Neural progenitor cell (in vitro differentiated cells): Measurements from ENCODE around the gene COIL. TPM values are rescaled to one million over a fixed set of nuclear protein-coding genes. Genes with fewer than 3 reads are reported as not detected.

Experiments used
- DNase-seq: peaks from one replicate; pipeline ENCODE4 v3.0.0-alpha.2; 2016; ENCODE audit warnings: low spot score
- H2AFZ ChIP-seq: fragments of 200-600 bp; sonication (generic); replicated peaks from 2 replicates; pipeline ENCODE4 v1.6.1; 2016; ENCODE audit warnings: antibody characterized with exemption
- H3F3A ChIP-seq: fragments of 200-600 bp; sonication (generic); 2 replicates; pipeline ENCODE4 v1.6.1; 2016; ENCODE audit warnings: antibody characterized with exemption, low read depth
- H3K27ac ChIP-seq: fragments of 200-600 bp; sonication (generic); 2 replicates; pipeline ENCODE4 v1.5.1; 2016; ENCODE audit warnings: mild to moderate bottlenecking
- H3K27me3 ChIP-seq: fragments of 200-600 bp; sonication (generic); 2 replicates; pipeline ENCODE4 v1.6.1; 2016; ENCODE audit warnings: mild to moderate bottlenecking, moderate library complexity
- H3K36me3 ChIP-seq: fragments of 200-600 bp; sonication (generic); 2 replicates; pipeline ENCODE4 v1.5.1; 2016
- H3K4me1 ChIP-seq: fragments of 200-600 bp; sonication (generic); 2 replicates; pipeline ENCODE4 v1.6.1; 2016; ENCODE audit warnings: mixed run types
- H3K4me2 ChIP-seq: fragments of 200-600 bp; sonication (generic); 2 replicates; pipeline ENCODE4 v1.6.1; 2016
- H3K4me3 ChIP-seq: fragments of 200-600 bp; sonication (generic); 2 replicates; pipeline ENCODE4 v1.5.1; 2016
- H3K79me2 ChIP-seq: fragments of 200-600 bp; sonication (generic); 2 replicates; pipeline ENCODE4 v1.6.1; 2016; ENCODE audit warnings: low read depth
- H3K9ac ChIP-seq: fragments of 200-600 bp; sonication (generic); 2 replicates; pipeline ENCODE4 v1.6.1; 2016
- H3K9me3 ChIP-seq: fragments of 200-600 bp; sonication (generic); 2 replicates; pipeline ENCODE4 v1.5.1; 2016; ENCODE audit warnings: low read depth
- H4K20me1 ChIP-seq: fragments of 200-600 bp; sonication (generic); 2 replicates; pipeline ENCODE4 v1.6.1; 2016; ENCODE audit warnings: low read depth
- H3K27ac Mint-ChIP-seq: 3 replicates; pipeline ENCODE4 v1.8.0; 2021; ENCODE audit warnings: mixed read lengths
- H3K27me3 Mint-ChIP-seq: 2 replicates; pipeline ENCODE4 v1.8.0; 2022; ENCODE audit warnings: low read depth, mild to moderate bottlenecking, inconsistent platforms, moderate library complexity, mixed read lengths; ENCODE audit not compliant: insufficient read depth
- H3K36me3 Mint-ChIP-seq: 3 replicates; pipeline ENCODE4 v1.8.0; 2021; ENCODE audit warnings: mixed read lengths
- H3K4me1 Mint-ChIP-seq: 3 replicates; pipeline ENCODE4 v1.8.0; 2021; ENCODE audit warnings: mixed read lengths
- H3K4me3 Mint-ChIP-seq: 3 replicates; pipeline ENCODE4 v1.8.0; 2021; ENCODE audit warnings: mild to moderate bottlenecking, moderate library complexity, mixed read lengths
- H3K9me3 Mint-ChIP-seq: 3 replicates; pipeline ENCODE4 v1.8.0; 2020; ENCODE audit warnings: mixed read lengths
- CTCF ChIP-seq: fragments of 200-600 bp; sonication (generic); IDR thresholded peaks from 2 replicates; pipeline ENCODE4 v1.5.1; 2017; ENCODE audit warnings: antibody characterized with exemption, mild to moderate bottlenecking
- EZH2 ChIP-seq: fragments of 200-600 bp; sonication (generic); IDR thresholded peaks from 2 replicates; pipeline ENCODE4 v1.6.1; 2017; ENCODE audit warnings: antibody characterized with exemption, mild to moderate bottlenecking, moderate library complexity
- EZH2phosphoT487 ChIP-seq: fragments of 200-600 bp; sonication (generic); IDR thresholded peaks from 2 replicates; pipeline ENCODE4 v1.6.1; 2017; ENCODE audit warnings: antibody characterized with exemption
- total RNA-seq: library from RNA; depleted of rRNA; stranded (reverse); fragments of >200 nt; gene quantifications from 2 replicates; pipeline ENCODE4 v1.2.3, GENCODE V29; 2015; ENCODE audit warnings: low replicate concordance

Gene COIL
- total RNA-seq, 1 donor from 2014 or later, result 40.0 TPM

DNA sequence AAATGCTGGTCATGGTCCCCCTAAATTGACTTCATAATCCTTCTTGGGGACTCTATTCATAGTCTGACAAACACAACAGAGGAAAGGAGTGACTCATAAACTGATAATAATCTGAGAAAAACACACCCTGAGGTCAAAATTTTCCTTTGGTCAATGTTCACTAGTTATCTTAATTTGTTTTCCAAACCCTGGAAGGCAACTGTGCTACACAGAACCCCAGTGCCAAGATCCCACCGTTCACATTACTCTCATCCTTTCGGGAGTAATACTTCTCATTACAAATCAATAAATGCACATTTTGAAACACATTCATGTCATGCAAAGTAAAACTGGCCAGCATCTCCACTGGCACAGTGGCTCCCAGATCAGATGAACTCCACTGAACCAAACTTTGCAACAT, 23.2 kb downstream of the COIL start:
- peaks cover 5% of the 10 kb centered on the region for H3K36me3 ChIP-seq
- peaks cover 62% of the 10 kb centered on the region for H3K36me3 Mint-ChIP-seq
- no peak overlapping the region for H3K4me3 ChIP-seq
- H3K4me2 ChIP-seq, result no peak overlapping the region
- H2AFZ ChIP-seq, result no peak overlapping the region
- peaks cover 4% of the 10 kb centered on the region for H3K9me3 Mint-ChIP-seq
- no peaks in the 10 kb centered on the region for H3K4me1 Mint-ChIP-seq
- no peak overlapping the region for H3K27ac ChIP-seq
- H3K27ac Mint-ChIP-seq, result no peak overlapping the region
- peaks cover 7% of the 10 kb centered on the region for H3K27me3 Mint-ChIP-seq
- H3K9me3 ChIP-seq, result no peaks in the 10 kb centered on the region
- H3F3A ChIP-seq, result no peaks in the 10 kb centered on the region
- H3K4me3 Mint-ChIP-seq, result no peak overlapping the region
- H3K9ac ChIP-seq, result no peak overlapping the region
- TF ChIP-seq CTCF (no peak), EZH2phosphoT487 (no peak), EZH2 (no peak)
- no peaks in the 10 kb centered on the region for H4K20me1 ChIP-seq
- DNase-seq, result no peak
- H3K79me2 ChIP-seq, result no peaks in the 10 kb centered on the region
- no peaks in the 10 kb centered on the region for H3K27me3 ChIP-seq
- no peaks in the 10 kb centered on the region for H3K4me1 ChIP-seq

DNA sequence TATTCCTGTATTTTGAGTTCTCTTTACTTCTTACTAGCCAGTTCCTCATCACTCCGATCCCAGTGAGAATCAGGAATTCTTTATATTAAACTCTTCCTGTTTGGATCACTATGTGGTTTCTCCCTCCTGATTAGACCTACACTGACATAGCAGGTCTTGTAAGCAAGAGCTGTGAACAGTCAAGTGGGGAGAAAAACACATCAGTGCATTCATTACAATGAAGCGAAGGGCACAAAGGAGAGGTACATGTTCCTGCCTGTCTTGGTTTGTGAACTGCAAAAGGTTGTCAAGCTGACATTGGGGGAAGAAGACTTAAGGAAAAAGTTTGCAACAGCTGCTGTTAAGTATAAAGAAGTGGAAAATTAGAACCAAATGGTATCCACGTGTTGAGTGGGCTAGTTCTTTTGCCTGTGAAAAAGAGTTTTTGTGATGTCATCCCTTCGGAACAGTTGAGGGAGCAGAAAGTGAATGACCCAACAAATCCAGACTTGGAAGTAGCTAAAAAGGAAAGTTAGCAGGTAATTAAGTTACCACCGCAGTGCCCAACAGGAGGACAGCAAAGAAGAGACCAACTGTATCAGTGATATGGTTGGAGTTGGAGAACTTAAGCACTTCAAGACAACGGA, 24.0 kb downstream of the COIL start:
- H3K27ac Mint-ChIP-seq, result no peak overlapping the region
- no peak for TF ChIP-seq CTCF
- TF ChIP-seq EZH2, result no peak
- TF ChIP-seq EZH2phosphoT487, result no peak
- Histone ChIP-seq H3K79me2 (no peaks in the 10 kb centered on the region), H3F3A (no peaks in the 10 kb centered on the region), H3K27me3 (no peaks in the 10 kb centered on the region), H2AFZ (no peak overlapping the region), H3K4me1 (no peaks in the 10 kb centered on the region), H3K4me2 (no peak overlapping the region), H3K27ac (no peak overlapping the region), H4K20me1 (no peaks in the 10 kb centered on the region), H3K9ac (no peak overlapping the region), H3K9me3 (no peaks in the 10 kb centered on the region), H3K4me3 (no peak overlapping the region), H3K36me3 (peaks cover 5% of the 10 kb centered on the region)
- no peak overlapping the region for H3K4me3 Mint-ChIP-seq
- no peaks in the 10 kb centered on the region for H3K4me1 Mint-ChIP-seq
- H3K9me3 Mint-ChIP-seq, result peaks cover 8% of the 10 kb centered on the region
- peaks cover 4% of the 10 kb centered on the region for H3K27me3 Mint-ChIP-seq
- H3K36me3 Mint-ChIP-seq, result peaks cover 59% of the 10 kb centered on the region
- no peak for DNase-seq

GRCh38 chr17:56935461-56935860, 25.4 kb downstream of the COIL start:
- Mint-ChIP-seq H3K27me3 (peaks cover 3% of the 10 kb centered on the region), H3K9me3 (peaks cover 19% of the 10 kb centered on the region), H3K27ac (no peak overlapping the region), H3K4me3 (no peak overlapping the region), H3K4me1 (no peaks in the 10 kb centered on the region), H3K36me3 (peaks cover 51% of the 10 kb centered on the region)
- Histone ChIP-seq H3K4me3 (no peak overlapping the region), H3F3A (no peaks in the 10 kb centered on the region), H3K36me3 (peaks cover 7% of the 10 kb centered on the region), H3K27me3 (no peaks in the 10 kb centered on the region), H2AFZ (no peak overlapping the region), H4K20me1 (no peaks in the 10 kb centered on the region), H3K27ac (no peak overlapping the region), H3K9ac (no peak overlapping the region), H3K79me2 (no peaks in the 10 kb centered on the region), H3K9me3 (peaks cover 7% of the 10 kb centered on the region), H3K4me2 (no peak overlapping the region), H3K4me1 (no peaks in the 10 kb centered on the region)
- no peak for DNase-seq
- no peak for TF ChIP-seq CTCF
- no peak for TF ChIP-seq EZH2phosphoT487
- TF ChIP-seq EZH2, result no peak
